ENCODE data around the gene NDUFS2. TPM values are rescaled to one million over a fixed set of nuclear protein-coding genes. Genes with fewer than 3 reads are reported as not detected.

Gene NDUFS2
- total RNA-seq, 6 donors from 2014 or later: 65.7 to 194 (median 84.4) TPM

GRCh38 chr1:161198897-161199431, 3.2 kb upstream of the NDUFS2 start, which contains the start of gene ADAMTS4:
TSS of gene ADAMTS4 (minus strand) at chr1:161199054. CDS start at chr1:161198627, 427 bp downstream.
- Histone ChIP-seq H3K9me3 (no peaks in the 10 kb centered on the region), H3K36me3 (peaks cover 0 to 7% (median 0%) of the 10 kb centered on the region in 4 donors), H3K4me3 (peak within 1 kb of the TSS in 3 of 4 donors; percentile 20 to 39 (median 22)), H3K27ac (peak within 1 kb of the TSS; percentile 95 to 97 (median 96)), H3K4me1 (peaks cover 43 to 70% (median 51%) of the 10 kb centered on the region in 4 donors), H3K27me3 (no peaks in the 10 kb centered on the region)
- ATAC-seq (ENCODE audit: low FRiP score in 2 of 2) (peak in 1 of 2 donors; percentile 52), DNase-seq (no peak)
- WGBS, 2 donors: 71 to 77% methylated on average over 11 of the region's 11 CpGs
- TF ChIP-seq POLR2A (IDR thresholded peaks at IDR 0.05): peak in 2 of 4 donors; percentile 38 to 61
- TF ChIP-seq EP300 (IDR thresholded peaks at IDR 0.05): no peak
- TF ChIP-seq, protein P1, sequence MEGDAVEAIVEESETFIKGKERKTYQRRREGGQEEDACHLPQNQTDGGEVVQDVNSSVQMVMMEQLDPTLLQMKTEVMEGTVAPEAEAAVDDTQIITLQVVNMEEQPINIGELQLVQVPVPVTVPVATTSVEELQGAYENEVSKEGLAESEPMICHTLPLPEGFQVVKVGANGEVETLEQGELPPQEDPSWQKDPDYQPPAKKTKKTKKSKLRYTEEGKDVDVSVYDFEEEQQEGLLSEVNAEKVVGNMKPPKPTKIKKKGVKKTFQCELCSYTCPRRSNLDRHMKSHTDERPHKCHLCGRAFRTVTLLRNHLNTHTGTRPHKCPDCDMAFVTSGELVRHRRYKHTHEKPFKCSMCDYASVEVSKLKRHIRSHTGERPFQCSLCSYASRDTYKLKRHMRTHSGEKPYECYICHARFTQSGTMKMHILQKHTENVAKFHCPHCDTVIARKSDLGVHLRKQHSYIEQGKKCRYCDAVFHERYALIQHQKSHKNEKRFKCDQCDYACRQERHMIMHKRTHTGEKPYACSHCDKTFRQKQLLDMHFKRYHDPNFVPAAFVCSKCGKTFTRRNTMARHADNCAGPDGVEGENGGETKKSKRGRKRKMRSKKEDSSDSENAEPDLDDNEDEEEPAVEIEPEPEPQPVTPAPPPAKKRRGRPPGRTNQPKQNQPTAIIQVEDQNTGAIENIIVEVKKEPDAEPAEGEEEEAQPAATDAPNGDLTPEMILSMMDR (IDR thresholded peaks at IDR 0.05): no peak
- peak; percentile 46 to 76 for TF ChIP-seq POLR2AphosphoS5 (IDR thresholded peaks at IDR 0.05)

DNA sequence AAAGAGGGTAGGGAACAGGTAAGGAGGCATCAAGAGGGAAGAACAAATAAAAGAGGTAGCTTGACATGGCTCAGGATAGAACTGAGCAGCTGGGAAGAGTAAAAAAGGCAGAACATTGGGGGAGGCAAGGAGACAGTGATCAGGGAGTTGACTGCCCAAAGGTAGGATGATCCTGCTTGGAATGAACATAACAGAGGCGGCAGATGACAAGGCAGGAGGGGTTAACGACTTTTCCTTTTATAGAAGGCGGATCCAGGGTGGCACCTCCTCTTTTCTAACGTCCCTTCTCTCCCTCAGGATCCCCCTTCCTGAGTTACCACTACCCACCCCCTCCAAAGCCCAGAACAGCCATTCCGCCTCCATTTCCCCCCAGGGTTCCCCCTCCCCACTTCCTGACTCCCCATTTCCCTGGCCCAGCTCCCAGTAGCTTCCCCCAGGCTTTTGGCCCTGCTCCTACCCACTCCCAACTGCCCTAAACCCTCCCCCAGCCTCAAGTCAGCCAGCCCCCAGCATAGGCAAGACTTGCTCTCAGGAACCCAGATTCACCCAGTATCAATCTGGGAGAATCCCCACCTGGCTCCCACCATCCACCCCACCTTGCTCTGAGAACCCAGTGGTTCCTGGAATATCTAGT, 2.5 kb upstream of the NDUFS2 start:
- H3K4me3 ChIP-seq: no peak overlapping the region
- no peak for TF ChIP-seq EP300 (IDR thresholded peaks at IDR 0.05)
- TF ChIP-seq, protein P1 (IDR thresholded peaks at IDR 0.05): no peak
- no peak for TF ChIP-seq POLR2AphosphoS5 (IDR thresholded peaks at IDR 0.05)
- TF ChIP-seq POLR2A (IDR thresholded peaks at IDR 0.05): no peak
- ATAC-seq (ENCODE audit: low FRiP score in 2 of 2): no peak
- H3K27me3 ChIP-seq: no peaks in the 10 kb centered on the region
- no peaks in the 10 kb centered on the region for H3K9me3 ChIP-seq
- peaks cover 0 to 14% (median 0%) of the 10 kb centered on the region in 4 donors for H3K36me3 ChIP-seq
- DNase-seq: no peak
- WGBS, 2 donors: 55 to 57% methylated on average over 5 of the region's 5 CpGs
- peaks cover 43 to 73% (median 58%) of the 10 kb centered on the region in 4 donors for H3K4me1 ChIP-seq
- H3K27ac ChIP-seq: peak overlapping the region; percentile 95 to 97 (median 96)

GRCh38 chr1:161200421-161200991, 1.7 kb upstream of the NDUFS2 start:
- H3K36me3 ChIP-seq: peaks cover 0 to 18% (median 0%) of the 10 kb centered on the region in 4 donors
- 51 to 62% methylated on average over 5 of the region's 5 CpGs for WGBS, 2 donors
- no peaks in the 10 kb centered on the region for H3K27me3 ChIP-seq
- peaks cover 46 to 77% (median 64%) of the 10 kb centered on the region in 4 donors for H3K4me1 ChIP-seq
- DNase-seq (no peak), ATAC-seq (ENCODE audit: low FRiP score in 2 of 2) (no peak)
- H3K9me3 ChIP-seq: no peaks in the 10 kb centered on the region
- no peak for TF ChIP-seq EP300 (IDR thresholded peaks at IDR 0.05)
- TF ChIP-seq POLR2AphosphoS5 (IDR thresholded peaks at IDR 0.05): peak in 1 of 2 donors; percentile 68
- H3K4me3 ChIP-seq: no peak overlapping the region
- peak overlapping the region; percentile 95 to 97 (median 96) for H3K27ac ChIP-seq

DNA sequence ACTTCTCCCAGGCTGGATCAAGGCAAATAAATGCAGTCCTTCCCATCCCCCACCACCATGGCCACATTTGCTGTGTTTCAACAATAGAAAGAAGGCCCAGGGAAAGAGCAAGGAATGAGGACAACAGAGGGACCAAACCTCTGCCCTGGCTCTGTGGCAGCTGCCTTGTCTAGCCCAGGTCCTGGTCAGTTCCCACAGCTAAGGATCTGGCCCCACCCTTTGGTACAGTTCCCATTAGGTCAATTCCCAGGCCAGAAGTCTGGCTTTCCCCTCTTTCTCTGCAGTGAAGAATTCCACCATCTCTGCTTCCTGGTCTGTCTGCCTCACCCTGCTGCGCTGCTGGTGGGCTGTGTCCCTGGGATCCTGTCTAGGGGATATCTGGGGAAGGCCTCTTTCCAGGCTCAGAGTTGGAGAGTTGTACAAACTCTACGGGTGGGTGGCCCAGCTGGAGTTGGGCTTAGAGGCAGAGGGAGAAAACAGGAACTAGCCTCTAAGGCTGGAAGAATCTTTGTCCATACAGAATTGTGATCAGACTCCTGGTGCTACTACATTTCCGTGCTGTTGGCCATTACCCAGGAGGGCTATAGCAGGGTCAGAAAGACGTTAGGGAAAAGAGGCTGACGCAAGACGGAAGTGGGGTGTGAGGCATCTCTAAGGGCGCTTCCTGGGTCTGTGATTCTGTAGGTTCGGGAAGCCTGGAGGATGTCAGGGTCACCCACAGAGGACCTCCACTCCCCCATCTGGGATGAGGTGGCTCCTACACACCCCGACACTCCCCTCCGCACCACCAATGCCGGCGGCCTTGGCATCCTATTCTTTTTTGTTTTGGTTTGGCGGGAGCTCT, 953 bp upstream of the NDUFS2 start:
- DNase-seq: peak in 1 of 2 donors; percentile 52
- peak in 2 of 4 donors; percentile 44 to 87 for TF ChIP-seq EP300 (IDR thresholded peaks at IDR 0.05)
- TF ChIP-seq, protein P1 (IDR thresholded peaks at IDR 0.05): no peak
- peak; percentile 9 to 89 for TF ChIP-seq POLR2AphosphoS5 (IDR thresholded peaks at IDR 0.05)
- no peak for TF ChIP-seq POLR2A (IDR thresholded peaks at IDR 0.05)

More for the DNA sequence above, 953 bp upstream of the NDUFS2 start:
- ATAC-seq (ENCODE audit: low FRiP score in 2 of 2): peak; percentile 55 to 70
- H3K27ac ChIP-seq: peak overlapping the region; percentile 95 to 97 (median 96)
- WGBS, 2 donors: 40 to 44% methylated on average over 12 to 13 of the region's 13 CpGs
- no peaks in the 10 kb centered on the region for H3K9me3 ChIP-seq
- peaks cover 48 to 74% (median 68%) of the 10 kb centered on the region in 4 donors for H3K4me1 ChIP-seq
- no peaks in the 10 kb centered on the region for H3K27me3 ChIP-seq
- H3K4me3 ChIP-seq: peak overlapping the region in 3 of 4 donors; percentile 67 to 81 (median 76)
- peaks cover 1 to 25% (median 2%) of the 10 kb centered on the region in 4 donors for H3K36me3 ChIP-seq

All from upper lobe of left lung (tissue), 6 donors.